ENCODE measurements around the gene RNASE13.
"Not testable (repeated sequence)": the region's sequence is repeated elsewhere in the genome, so short reads cannot be mapped to it uniquely, and the experiment has no call there.

The RNASE13 gene

DNA sequence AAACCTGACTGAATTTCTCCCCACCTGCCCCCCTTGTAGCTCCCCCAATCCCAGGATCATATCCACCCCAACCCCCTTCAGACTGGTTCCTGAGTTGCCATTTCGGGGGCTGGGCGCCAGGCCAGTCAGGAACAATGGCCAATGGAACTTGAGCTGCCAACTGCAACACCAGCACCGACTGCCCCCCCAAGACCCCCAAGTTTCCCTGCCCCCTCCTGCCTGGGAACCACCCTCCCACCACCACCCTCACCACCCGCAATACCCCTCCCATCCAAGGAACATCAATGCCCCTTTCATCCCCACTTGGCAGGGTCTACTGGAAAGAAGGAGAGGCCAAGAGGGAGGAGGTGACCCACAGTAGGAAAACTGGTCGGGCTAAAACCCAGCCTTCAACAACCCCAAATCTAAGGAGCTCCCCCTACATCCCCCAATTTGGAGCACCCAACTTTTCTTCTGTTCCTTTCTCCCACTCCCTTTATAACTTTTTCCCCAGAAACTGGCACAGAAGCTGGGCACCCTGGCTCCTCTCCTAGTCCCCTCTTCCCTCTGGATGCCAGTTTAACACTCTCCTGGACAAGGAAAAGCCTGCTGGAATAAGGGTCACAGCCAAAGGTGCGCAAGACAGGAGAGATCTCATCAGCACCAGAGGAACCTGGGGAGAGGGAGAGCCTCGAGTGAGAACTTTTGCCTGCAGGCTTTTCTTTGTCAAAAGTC lies 8.2 kb downstream of the RNASE13 start:
- intact Hi-C loops (cut with DNase I), result loop anchor here (5.0 kb wide), 1 partner anchor 224 kb away; the partner anchor contains the start of gene RNASE1
- DNase-seq, result peak; percentile 72 to 95 (median 87)

DNA sequence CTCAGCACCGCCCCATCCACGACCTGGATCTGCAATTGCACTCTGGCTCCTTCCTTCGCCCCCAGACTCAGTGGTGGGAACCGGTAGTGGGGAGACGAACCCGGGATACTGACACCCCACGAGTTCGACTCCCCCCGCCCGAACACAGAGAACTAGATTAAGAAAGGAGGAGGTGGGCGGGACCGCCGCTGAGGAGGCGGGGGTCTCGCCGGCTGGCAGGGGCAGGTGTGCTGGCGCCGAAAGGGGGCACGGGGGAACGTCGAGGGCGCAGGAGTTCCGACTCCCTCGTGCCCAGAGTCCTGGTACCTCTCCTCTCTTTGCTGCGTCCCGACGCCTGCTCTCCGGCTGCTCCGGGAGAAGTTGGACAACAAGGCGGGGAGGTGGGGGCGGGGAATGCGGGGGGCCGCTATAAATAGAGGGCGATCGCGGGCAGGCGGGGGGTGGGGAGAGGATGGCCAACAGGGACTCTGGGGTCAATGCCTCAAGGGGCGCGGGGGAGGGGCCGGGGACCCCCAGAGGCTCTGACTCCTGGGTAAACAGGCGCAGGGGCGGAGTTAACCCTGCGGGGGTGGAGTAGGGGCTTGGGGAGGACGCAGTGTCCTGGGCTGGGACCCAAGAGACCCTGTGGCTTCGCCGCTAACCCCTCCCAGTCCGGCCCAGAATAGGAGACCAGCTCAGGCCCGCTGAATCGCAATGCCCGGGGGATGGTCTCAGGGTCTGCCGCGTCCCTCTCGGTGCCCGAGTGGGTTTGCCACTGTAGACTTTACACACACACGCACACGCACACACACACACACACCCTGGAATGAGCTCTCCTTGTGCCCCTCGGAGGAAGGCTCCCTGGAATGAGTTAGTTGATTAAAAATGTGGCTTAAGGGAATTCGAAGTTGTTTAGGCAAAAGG lies 9.0 kb downstream of the RNASE13 start:
- DNase-seq, result peak; percentile 75 to 96 (median 89)
- intact Hi-C loops (cut with DNase I), result loop anchor here (5.0 kb wide), 1 partner anchor 223 kb away; the partner anchor contains the start of gene RNASE1

DNA sequence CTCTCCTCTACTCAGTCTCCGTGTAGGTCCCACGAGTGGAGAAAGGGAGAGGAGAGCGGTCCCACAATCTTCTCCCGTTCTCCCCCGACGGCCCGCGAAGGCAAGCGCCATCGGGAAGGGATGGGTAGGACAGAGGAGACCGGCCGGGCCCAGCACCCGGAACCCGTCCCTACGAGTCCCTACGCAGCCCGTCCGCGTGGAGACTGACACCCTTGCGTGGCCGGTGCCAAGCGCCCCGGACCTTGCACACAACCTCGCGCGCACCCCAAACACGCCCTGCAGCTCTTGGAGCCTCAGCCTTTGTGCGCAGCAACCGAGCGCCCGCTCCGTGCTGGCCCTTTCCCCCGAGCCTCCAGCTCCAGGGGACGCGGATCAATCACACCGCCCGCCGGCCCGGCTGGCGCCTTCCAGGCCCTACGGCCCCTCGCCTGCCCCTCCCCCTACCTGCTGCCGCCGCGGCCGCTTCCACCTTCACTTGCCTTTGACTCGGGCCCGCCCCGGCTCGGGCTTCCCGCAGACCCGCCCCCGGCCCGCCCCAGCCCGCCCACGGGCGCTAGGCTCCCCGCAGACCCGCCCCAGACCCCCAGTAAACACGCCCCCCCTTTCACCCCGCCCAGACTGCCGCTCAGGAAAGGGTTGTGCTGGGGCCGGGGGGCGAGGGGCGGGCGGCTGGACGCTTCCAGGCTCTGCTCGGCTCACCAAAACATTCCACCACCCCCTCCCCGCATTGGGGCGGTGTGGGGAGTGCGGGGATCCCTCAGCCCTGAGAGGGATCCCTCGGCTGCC lies 9.8 kb downstream of the RNASE13 start, which contains the start of gene NDRG2:
TSS of gene NDRG2 (minus strand) at position 477 of the 786 bp plus-strand sequence. CDS start 1,746 bp downstream, outside the sequence.
- intact Hi-C loops (cut with DNase I), result loop anchor here (5.0 kb wide), 1 partner anchor 222 kb away; the partner anchor contains the start of gene RNASE1

DNA sequence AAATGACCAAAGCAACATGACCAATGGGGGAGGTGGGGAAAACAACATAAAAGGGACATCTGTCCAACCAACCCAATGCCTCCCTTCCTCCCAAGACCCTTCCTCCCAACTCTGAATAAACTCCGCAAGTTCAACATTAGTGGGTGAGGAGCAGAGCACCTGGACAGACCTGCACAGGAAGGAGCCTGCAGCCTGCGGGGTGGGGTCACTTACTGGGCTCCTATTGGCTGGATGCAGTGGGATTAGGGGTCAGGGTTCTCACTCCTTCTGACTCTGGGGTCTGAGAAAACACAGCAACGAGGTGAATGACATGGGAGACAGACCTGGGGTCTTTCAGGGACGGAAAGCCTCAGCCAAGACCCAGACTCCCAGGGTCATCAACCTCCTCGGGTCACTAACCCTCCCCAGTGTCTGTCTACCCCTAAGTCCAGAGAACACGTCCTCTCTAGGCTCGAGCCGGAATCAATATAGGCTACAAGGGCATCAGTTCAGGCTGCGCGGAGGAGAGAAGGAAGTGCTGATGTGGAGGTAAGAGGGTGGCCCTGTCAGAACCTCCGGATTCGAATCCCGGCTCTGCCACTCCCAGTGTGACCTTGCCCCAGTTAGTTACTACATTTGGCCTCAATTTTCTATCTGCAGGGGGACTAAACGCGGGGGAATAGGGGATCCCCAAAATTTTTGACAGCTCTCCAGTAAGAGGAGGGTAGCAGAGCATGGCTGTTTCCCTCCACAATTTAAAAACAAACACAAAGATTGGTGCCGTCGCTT lies 10.6 kb downstream of the RNASE13 start:
- intact Hi-C loops (cut with DNase I), result no loop called here

More for the DNA sequence above, 9.8 kb downstream of the RNASE13 start, which contains the start of gene NDRG2:
- peak; percentile 46 to 93 (median 81) for DNase-seq

DNA sequence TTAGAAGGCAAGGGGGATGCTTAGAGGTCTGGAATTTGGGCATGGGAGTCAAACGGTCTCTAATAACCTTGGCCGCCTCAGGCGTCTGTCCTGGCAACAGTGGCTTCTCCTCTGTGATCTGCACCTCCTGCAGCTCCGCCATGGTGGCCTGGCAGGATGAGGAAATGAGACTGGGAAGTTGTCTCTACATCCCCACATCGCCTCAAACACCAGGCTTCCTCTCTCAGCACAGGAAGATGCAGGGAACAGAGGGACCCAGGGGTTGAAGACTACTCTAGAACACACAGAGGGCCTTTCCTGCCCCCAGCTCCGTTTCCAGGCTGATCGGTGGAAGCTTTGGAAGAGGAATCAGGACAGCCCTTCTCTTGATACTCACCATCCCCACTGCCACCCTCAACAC lies 11.4 kb downstream of the RNASE13 start:
- peak in 18 of 42 donors; percentile 28 to 69 (median 44) for DNase-seq
- intact Hi-C loops (cut with DNase I), result no loop called here

More for the DNA sequence above, 10.6 kb downstream of the RNASE13 start:
- DNase-seq, result peak in 1 of 42 donors; percentile 47

DNA sequence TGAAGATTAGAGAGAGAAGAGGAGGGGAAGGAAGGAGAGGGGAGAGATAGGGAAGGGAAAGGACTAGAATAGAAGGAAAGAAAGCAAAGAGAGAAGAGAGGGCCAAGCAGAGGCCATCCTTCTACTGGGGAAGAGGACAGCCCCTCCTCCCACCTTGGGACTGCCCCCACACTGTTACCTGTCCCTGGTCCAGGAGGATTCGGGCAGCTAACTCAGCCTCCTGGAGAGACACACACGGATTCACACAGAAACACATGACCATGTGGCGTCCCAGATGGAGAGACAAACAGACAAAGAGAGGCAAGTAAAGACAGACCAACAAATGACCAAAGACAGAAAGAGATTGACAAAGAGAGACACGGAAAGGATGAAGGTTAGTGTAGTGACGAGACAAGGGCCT lies 11.9 kb downstream of the RNASE13 start:
- DNase-seq, result no peak
- intact Hi-C loops (cut with DNase I), result no loop called here

DNA sequence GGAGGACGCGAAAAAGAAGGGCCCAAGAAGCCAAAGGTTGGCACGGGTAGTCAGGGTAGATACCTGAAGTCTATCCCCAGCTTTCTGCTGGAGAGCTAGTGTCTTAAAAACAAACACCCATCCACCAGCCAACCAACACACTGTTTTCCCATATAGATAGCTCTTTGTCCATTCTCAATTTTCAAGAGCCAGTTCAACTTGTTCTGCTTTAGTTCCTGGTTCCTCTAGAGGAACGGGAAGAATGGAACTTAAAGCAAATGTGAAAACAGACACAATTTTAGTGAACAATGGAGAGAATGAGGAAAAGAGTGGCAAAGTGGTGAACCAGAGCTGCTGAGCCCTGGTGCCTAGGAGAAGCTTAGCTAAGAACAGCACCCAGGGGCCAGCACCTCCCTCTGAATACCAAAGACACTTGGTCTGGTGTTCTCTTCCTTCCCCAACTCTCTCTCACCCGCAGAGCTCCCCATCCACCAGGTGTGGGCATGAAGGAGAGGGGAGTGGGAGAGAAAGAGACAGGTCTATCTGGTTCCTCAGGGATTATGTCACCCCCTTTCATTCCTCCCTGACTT lies 13.5 kb downstream of the RNASE13 start:
- intact Hi-C loops (cut with DNase I), result no loop called here
- no peak for DNase-seq

DNA sequence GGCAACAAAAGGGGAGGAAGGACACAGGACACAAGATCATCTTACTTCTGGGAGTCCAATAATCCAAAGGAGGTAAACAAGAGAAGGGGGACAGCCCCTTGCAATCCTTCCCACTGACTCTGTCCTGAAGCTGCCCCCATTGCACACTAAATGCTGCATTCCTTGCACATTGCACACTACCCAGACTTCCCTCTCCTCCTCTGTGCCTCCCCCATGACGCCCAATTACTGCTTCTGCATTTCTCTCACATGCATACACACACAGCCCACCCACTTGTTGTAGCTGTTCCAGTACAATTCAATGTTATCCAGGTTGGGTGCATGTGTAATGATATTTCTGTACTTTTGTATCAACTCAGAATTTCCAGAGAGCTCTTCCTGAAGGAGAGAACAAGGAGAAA lies 15.2 kb downstream of the RNASE13 start:
- no peak for DNase-seq
- intact Hi-C loops (cut with DNase I), result no loop called here

DNA sequence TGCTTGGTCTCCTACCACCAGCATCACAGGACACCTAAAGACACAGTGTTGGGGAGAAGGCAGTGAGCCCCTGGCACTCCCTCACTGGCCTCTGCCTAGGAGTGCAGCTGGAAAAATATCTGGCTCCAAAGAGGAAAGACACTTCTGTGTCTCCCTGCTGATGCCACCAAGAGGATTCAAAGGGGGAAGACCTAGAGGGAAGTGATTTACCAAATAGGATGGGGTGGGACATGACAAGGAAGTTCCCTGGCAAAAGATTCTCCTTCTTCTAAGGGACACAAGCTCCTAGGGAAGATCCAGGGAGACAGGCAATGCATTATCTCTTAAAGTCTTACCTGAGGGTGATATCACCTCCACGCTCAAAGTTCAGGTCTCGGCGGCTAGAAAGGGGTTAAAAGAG lies 15.8 kb downstream of the RNASE13 start:
- intact Hi-C loops (cut with DNase I), result no loop called here
- no peak for DNase-seq

DNA sequence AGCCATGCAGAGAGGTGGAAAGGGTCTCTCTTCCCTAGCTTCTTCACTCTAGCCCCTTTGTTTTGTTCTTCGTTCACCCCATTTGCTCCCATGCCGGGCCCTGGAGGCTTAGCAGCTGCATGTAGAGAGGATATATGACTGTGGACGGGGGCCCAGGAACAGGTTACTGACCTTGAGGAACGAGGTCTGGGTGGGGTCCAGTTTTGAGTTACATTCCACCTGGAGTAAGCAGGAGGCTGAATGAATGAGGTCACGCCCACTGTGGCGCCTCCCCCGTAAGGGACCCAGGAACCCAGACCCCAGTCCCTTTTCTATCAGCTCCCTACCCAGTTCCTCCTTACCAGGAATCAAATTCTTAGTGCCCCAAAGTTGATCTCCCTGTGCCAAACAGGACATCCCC lies 16.3 kb downstream of the RNASE13 start:
- no peak for DNase-seq
- intact Hi-C loops (cut with DNase I), result no loop called here

DNA sequence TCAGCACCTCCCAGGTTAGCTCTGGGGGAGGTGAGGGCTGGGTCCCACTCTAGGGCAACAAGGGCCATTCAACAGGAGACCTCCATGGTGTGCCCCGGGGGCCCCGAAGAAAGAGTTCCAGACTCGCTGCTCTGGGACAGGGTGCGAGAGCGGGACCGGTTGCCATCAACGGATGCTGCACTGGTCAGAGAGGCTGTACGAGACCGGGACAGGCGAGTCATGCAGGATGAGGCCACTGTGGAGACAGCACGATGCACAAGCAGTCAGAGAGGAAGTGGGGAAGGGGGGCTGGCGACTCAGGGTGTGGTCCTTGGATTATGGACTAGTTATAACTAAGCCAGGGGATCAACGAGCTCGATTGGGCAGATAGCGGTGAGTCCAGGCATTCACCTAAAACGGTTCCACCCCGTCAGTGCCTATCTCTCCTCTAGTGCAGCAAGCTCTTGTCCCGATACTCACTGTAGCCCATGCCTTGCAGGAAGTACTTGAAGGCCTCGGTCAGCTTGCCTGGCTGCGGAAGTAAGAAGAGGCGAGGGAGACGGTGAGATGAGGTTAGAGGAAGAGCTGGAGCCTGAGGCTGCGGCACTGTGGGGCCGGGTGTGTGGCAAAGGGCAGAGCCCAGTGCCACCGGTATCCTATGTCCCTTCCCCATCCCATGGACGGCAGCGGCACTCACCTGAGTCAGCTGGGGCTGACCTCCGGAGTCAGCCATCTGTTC lies 16.9 kb downstream of the RNASE13 start:
- no peak for DNase-seq
- intact Hi-C loops (cut with DNase I), result loop anchor here (2.0 kb wide), 1 partner anchor 79 kb away; no protein-coding TSS in a partner anchor

DNA sequence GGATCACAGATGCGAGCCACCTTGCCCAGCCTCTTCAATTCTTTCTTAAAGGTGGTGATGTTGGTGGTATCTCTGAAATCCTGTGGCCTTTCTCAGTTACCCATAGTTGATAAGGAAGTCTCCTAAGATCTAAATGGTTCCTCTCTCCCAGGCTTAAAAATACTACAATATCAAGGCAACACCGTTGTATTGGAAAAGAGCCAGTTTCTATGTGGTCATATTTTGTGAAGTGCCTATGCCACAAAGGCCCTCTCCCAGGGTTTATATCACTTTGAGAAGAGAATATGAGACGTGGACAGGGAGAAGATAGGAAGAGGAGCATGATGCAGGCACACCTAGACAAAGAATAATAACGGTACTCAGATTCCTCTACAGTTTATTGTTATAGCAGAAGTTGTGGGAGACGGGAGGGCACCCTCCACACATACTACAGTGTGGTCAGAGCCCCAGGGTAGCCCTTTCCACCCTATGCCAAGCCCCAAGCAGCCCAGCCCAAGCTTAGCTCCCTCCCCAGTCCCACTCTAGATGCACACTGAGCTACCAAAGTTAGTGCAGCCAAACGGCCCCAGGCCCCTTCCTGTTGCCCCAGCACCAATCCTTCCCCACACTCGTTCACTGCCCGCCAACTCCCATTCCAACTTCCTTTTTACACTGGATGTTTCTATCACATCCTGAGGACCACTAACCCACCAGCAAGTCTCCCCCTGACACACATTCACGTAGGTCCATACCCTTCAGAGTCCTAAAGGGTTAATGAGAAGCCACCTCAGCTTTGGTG lies 18.0 kb downstream of the RNASE13 start:
- DNase-seq, result no peak
- intact Hi-C loops (cut with DNase I), result loop anchor here (2.0 kb wide), 1 partner anchor 80 kb away; no protein-coding TSS in a partner anchor

DNA sequence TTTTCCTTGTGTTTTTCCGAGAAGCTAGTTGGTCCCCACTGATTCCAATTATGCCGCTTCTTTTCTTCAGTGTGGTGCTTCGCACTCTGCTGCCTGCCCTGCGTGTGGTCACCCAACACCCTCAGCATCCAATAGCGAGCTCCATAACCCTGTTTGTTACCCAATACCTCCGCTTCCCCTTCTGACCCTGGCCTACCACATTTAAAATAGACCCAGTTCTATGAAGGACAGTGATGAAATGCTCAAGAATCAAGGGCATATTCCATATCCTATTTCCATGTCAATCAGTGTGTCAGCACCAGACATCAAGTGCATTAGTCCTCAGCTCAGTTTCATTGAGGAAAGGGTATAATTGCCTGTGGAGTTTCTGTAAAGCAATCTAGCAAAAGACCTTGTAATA lies 19.3 kb downstream of the RNASE13 start:
- intact Hi-C loops (cut with DNase I), result loop anchor here (2.0 kb wide), 1 partner anchor 25 kb away; no protein-coding TSS in a partner anchor
- DNase-seq, result peak in 1 of 42 donors; percentile 39

DNA sequence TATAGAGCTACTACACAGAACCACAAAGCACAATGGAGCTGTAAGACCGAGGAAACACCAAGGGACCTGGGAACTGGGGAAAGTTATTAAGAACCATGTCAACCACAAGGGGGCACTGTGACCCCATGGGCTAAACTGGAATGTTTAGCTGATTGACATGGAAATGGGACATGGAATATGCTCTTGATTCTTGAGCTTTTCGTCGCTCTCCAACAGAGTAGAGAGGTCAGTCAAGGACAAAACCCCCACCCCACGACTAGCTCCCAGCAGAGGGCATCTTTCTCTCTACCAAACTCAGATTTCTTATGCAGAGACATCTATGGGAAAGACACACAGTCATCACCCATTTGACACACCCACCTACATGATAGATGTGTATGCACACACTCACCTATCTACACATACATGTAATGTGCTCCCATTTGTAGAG lies 19.8 kb downstream of the RNASE13 start:
- DNase-seq, result peak; percentile 71 to 98 (median 92)
- intact Hi-C loops (cut with DNase I), result loop anchor here (2.0 kb wide), 1 partner anchor 26 kb away; no protein-coding TSS in a partner anchor

DNA sequence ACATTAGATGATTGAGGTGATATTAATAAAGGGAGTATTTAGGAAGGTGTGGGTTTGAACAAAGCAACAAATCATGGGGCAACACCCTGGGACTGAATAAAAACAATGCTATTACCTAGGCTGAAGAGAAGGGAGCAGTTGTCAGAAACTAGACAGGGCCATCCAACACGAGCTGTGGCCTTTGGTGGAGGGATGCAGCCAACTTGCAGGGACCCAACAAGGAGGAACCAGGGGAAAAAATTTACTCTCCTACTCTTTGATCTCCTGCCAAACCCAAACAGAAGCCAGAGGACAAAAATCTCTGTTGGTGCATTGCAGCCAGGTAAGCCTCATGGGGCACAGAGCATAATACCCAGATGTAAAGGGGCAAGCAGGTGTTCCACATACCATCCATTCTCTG lies 23.5 kb downstream of the RNASE13 start:
- no peak for DNase-seq
- intact Hi-C loops (cut with DNase I), result no loop called here

DNA sequence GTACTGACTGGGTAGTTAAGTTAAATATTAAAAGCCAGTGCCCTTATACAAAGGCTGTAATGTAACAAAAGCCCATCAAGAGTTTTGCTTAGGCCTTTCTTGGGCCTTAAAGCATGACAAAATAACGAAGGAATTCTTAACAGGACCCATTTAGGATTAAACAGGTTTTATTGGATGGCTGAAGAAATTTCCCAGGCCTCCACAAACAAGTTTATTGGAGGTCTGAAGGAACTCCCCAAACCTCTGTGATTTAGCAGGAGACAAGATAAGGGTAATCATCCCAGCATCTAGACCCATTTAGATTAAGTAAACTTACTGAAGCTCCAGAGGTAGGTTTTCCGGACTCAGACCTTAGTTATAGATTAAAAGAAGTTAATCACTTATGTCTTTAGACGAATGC lies 24.9 kb downstream of the RNASE13 start:
- intact Hi-C loops (cut with DNase I); DNase-seq: not testable (repeated sequence)
